NCI-H1417 treated with DMSO at 0.1 percent for 48 hours (cell line): ENCODE measurements around the gene PDZD2.

Experiments used
- DNase-seq: peaks from one replicate; lab custom pipeline; 2025; lab: John Stamatoyannopoulos, UW

The PDZD2 gene

DNA sequence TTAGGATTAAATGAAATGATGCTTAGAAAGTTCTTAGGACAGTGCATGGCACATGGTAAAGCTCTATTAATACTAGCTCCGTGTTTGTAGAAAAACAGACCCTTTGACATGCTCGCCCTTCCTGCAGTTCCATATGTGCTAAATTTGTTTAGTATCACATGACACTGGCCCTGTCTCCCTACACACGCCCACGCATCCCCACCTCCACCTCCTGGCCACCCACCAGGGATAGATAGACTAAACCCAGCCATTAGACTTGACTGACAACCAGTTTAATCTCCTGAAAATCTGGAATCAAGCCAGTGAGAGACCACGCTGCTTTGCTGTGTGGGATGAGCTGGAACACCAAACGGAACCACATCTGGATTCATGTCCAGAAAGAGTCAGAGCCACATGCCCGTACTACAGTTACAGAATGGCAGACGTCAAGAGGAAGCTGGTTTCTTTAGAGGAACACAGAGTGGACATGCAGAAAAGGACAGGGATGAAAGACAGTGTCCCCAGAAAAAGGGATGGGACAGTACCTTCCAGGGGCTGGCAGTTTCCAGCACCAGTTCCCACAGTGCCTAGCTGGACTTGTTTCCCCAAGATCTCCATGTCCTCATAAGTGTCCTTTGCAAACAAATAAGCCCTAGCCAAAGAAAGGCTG is 186.1 kb downstream of the PDZD2 start:
- no peak for DNase-seq

DNA sequence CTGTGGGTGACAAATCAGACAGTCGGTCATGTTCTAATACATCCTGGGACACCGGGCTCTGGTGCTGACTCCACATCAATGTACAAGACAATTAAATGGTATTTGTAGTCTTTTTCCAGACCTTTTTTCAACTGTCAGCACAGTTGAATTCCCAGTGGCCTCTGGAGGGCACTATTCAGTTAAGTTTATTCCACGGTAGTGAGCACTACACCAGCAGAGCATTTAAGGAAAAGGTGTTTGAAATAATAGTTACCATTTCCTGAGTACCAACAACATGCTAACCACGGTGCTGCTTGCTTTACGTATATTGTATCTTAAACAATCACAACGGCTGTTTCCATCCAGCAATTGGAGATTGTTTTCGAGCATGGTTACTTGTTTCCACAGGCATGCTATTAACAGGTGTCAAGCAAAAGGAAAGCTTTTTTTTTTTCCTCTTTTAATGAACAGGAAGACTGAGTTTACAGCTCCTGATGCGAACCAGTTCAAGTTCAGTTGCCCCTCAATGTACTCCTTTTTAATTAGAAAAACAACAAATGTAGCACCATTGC is 186.7 kb downstream of the PDZD2 start:
- DNase-seq, result peak; percentile 27

- no peak for DNase-seq
Measured at GRCh38 chr5:31827867-31828266, 188.9 kb downstream of the PDZD2 start.

DNA sequence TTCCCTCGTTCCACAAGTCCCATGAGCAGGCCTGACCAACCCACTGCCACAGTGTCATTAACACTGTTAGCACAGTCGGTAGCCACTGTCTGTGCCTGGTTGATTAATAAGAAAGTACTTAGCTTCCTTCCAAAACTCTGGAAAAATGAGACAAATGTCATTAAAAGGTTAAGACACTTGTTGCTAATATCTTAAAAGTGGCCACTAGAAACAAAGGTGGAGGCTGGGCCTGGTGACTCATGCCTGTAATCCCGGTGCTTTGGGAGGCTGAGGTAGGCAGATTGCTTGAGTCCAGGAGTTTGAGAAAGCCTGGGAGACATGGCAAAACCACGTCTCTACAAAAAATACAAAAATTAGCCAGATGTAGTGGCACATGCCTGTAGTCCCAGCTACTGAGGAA is 194.0 kb downstream of the PDZD2 start:
- no peak for DNase-seq

DNA sequence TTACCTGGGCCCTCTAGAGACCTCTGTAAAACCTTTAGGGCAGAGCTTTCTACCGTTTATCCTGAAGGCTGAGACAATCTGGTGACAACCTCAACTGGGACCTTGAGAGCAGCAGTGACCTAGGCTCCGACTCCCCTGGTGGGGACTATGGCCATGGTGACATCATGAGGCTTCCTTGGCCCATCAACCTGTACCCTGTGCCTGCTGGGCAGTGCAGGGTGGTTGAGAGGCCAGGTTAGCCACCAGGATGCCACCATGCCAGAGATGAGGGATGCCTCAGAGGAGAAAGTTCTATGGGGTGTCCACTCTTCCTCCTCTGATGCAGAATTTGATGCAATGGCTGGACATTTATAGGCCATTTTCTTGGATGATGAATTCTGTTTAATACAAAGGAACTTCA is 194.8 kb downstream of the PDZD2 start:
- no peak for DNase-seq

DNA sequence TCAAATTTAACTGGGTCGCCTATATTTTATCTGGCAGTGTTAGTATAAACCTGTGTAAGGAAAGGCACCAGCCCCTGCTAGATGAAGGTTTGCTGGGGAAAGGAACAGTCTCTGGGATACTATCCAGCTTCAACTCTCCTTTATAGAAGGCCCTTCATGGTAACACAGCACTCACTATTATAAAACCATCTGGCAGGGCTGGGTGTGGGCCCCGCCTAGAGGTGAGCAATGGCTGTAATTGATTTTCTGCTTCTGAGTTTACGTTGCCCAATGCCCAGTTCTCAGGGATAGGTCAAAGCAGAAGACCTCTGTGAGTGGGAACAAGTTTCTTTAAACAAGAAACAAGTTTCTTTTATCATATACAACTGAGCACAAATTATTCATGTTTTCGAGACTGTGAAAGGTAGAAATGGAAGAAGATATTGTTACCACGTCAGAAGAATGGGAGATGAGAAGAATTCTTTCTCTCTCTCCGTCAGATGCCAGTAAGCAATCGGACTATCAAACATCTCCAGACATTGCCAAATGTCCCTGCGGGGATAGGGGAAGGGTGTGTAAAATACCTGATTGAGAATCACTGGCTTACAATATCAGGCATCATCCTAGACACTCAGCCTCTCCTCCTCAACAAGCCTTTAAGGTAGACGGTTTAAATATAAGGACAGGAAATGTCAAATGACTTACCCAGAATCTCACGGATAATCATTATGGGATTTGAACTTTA is 205.9 kb downstream of the PDZD2 start:
- DNase-seq, result no peak

DNA sequence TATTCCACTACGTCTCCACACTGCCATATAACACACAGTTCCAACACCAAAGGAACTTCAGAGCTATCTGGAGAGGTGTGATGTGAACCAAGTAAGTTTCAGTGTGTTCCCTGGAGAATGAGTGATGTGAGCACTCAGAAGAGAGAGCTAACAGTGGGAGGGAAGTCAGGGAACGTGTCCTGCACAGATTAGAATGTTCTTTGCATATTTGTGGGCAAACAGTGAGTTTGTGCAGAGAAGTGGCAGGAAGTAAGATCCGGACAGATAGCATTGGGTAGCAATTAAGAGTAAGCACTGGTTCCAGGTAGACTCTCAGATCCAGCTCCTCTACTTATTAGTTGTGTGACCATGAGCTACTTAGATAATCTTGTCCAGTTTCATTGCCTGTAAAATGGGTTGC is 206.4 kb downstream of the PDZD2 start:
- DNase-seq, result no peak

DNA sequence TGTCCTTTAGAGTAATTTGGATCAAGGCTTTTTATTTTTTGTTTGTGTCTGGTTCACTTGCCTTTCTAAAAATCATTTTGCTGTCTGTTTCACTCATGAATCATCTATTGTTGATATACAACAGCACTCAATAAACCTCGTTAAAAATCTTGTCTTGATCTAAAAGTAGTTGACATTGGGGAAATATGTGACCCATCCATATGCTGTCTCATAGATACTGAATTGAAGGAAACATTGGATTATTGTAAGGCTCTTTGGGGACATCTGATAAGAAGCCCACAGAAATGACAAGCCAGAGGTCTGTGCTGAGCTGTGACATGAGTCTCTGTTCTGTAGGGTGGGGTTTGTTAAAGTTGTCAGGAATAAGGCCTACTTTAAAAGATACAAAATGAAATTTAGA is 208.0 kb downstream of the PDZD2 start:
- DNase-seq, result no peak

GRCh38 chr5:31847354-31847753 is 208.4 kb downstream of the PDZD2 start:
- no peak for DNase-seq

- DNase-seq, result no peak
Measured at GRCh38 chr5:31850981-31851689, 212.2 kb downstream of the PDZD2 start.

GRCh38 chr5:31853398-31854135 is 214.6 kb downstream of the PDZD2 start:
- DNase-seq, result no peak

DNA sequence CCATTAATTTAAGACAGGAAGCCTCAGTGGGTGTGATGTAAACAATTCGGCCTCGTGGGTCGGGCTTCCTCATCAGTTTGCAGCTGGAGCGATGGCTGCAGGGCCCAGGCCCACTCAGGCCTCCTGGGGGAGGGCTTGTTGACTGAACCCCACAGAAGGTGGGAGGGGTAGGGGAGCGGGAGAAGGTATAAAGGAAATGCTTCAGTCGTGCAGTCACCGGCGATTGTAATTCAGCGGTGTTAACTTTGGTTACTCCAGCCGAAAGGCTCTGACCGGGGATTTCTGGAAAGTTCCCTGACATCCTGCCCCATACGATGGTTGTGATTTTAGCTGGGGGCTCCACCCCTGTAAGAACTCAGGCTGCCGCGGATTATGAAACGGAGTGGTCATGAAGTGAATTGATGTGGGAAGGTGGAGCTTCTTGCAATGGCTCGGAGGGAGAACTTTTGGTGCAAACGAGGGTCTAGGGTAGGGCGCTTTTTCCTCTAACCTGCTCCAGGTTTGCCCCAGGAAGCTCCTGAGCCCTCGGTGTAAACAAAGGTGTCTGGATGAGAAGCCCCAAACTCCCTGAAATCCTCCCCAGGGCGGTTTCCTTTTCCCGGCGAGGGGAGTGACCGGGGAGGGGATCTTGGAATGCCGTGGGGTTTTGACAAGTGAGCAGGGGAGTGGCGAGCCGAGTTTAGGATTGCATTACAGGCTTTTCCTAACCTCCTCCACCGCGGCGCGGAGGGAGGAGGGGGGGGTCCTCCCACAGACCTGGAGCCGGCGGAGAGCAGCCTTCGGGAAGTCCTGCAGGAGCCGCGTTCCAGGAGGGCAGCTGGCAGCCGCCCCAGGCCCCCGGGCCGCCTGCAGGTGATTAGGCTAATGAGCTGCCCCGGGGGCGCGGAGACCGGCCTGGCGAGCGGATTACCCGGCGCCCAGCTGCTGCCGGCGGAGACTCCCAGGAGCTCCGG is 215.5 kb downstream of the PDZD2 start:
- DNase-seq, result no peak

- no peak for DNase-seq
Measured at GRCh38 chr5:31855134-31856040, 216.5 kb downstream of the PDZD2 start.

DNA sequence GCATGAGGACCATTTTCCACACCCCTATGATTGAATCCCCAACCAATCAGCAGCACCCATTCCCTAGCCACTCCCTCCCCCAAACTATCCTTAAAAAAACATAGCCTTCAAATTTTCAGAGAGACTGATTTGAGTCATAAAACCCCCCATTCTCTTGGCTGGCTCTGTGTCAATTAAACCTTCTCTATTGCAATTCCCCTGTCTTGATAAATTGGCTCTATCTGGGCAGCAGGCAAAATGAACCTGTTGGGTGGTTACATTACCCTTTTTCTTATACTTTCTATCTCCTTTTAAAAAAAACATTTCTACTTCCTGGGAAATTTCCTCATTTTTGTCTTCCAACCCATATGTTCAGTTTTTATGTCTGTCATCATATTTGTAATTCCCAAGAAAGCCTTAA is 220.2 kb downstream of the PDZD2 start:
- no peak for DNase-seq

DNA sequence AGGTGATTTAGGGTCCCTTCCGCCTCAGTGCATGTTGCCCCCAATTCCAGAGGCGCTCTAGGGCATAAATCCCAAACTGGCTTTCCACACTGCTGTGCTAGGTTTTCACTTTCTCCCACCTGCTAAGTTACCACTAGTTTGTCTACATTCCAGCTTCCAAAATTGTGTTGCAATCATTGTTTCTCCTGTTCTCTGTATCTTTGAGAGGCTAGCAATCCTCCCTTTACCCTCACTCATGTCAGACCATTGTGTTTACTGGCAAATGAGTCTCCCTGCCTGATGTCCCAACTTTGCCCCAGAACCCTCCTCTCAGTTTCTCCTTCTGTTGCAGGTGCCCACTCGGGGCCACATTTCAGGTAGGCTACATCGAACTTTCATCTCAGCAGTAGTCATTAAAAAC is 221.3 kb downstream of the PDZD2 start:
- DNase-seq, result no peak

DNA sequence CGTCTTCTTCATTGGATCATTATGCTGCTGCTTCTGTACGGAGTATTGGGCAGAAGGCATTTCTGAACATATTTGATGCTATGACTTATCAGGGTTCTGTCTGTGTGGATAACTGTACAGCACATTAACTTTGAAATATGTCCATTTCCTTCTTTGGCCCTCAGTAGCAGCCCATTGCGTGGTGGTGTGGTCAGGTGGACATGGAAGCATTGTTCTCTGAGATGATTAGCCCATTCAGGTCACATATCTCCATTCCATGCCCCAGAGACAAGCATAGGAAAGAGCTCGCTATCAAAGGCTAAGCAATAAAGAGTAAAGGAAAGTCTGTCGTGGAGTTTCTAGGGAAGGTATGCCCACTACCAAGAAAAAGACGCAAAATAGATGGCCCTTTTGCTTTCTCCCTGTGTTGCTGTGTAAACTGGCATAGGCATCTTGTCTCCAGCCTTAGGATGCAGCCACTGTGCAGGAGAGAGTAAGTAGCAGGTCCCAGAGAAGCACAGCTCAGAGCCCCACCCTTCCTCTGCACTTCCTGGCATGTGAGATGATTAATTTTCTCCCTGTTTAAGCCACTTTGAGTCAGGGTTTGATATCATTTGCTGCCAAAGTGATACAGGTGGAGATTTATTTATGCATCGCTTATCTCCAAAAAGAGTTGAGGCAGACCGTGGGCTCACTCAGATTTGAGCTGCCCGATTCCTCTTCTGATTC is 221.9 kb downstream of the PDZD2 start:
- no peak for DNase-seq

GRCh38 chr5:31861601-31862000 is 222.7 kb downstream of the PDZD2 start:
- DNase-seq, result no peak

- no peak for DNase-seq
Measured at GRCh38 chr5:31863991-31864411, 225.1 kb downstream of the PDZD2 start.

- no peak for DNase-seq
Measured at GRCh38 chr5:31866166-31866565, 227.2 kb downstream of the PDZD2 start.
